ENCODE measurements around the gene STAC. TPM values are rescaled to one million over a fixed set of nuclear protein-coding genes. Genes with fewer than 3 reads are reported as not detected.

Gene STAC
- total RNA-seq, 1 donor, result 3.3 TPM

- no peaks in the 10 kb centered on the region for H3K27me3 ChIP-seq (ENCODE audit: insufficient read depth, low read length)
- peaks cover 3% of the 10 kb centered on the region for H3K9me3 ChIP-seq (ENCODE audit: low read depth, low read length)
- H3K79me2 ChIP-seq (ENCODE audit: insufficient read depth, low read length), result no peaks in the 10 kb centered on the region
- H3K4me3 ChIP-seq (ENCODE audit: insufficient read depth, low read length), result no peak overlapping the region
- H3K36me3 ChIP-seq (ENCODE audit: insufficient read depth, low read length), result no peaks in the 10 kb centered on the region
- H3K4me2 ChIP-seq (ENCODE audit: insufficient read depth, low read length), result no peak overlapping the region
- H3K27ac ChIP-seq (ENCODE audit: low read depth, low read length), result no peak overlapping the region
- no peaks in the 10 kb centered on the region for H4K20me1 ChIP-seq (ENCODE audit: insufficient read depth, low read length)
- TF ChIP-seq CTCF (IDR thresholded peaks at IDR 0.05; ENCODE audit: extremely low read depth, low read depth, low read length), result no peak
- DNase-seq (ENCODE audit: insufficient read length, low spot score, missing footprints), result no peak
- no peaks in the 10 kb centered on the region for H3K4me1 ChIP-seq (ENCODE audit: insufficient read depth, low read length)
- H2AFZ ChIP-seq (ENCODE audit: low read length), result no peak overlapping the region
These were observed 200.4 kb downstream of the STAC start for GRCh38 chr3:36580716-36581115.

- no peak overlapping the region for H3K4me2 ChIP-seq (ENCODE audit: insufficient read depth, low read length)
- no peak for DNase-seq (ENCODE audit: insufficient read length, low spot score, missing footprints)
These were observed 211.7 kb downstream of the STAC start for GRCh38 chr3:36591959-36592358.

GRCh38 chr3:36595511-36595910 lies 215.2 kb downstream of the STAC start:
- H3K4me3 ChIP-seq (ENCODE audit: insufficient read depth, low read length), result no peak overlapping the region
- peaks cover 7% of the 10 kb centered on the region for H3K4me1 ChIP-seq (ENCODE audit: insufficient read depth, low read length)
- H4K20me1 ChIP-seq (ENCODE audit: insufficient read depth, low read length), result no peaks in the 10 kb centered on the region
- H3K9me3 ChIP-seq (ENCODE audit: low read depth, low read length), result no peaks in the 10 kb centered on the region
- no peak overlapping the region for H3K4me2 ChIP-seq (ENCODE audit: insufficient read depth, low read length)
- H2AFZ ChIP-seq (ENCODE audit: low read length), result no peak overlapping the region
- no peaks in the 10 kb centered on the region for H3K27me3 ChIP-seq (ENCODE audit: insufficient read depth, low read length)
- TF ChIP-seq CTCF (IDR thresholded peaks at IDR 0.05; ENCODE audit: extremely low read depth, low read depth, low read length), result no peak
- H3K36me3 ChIP-seq (ENCODE audit: insufficient read depth, low read length), result no peaks in the 10 kb centered on the region
- H3K27ac ChIP-seq (ENCODE audit: low read depth, low read length), result no peak overlapping the region
- H3K79me2 ChIP-seq (ENCODE audit: insufficient read depth, low read length), result no peaks in the 10 kb centered on the region
- DNase-seq (ENCODE audit: insufficient read length, low spot score, missing footprints), result no peak

More at GRCh38 chr3:36591959-36592358, 211.7 kb downstream of the STAC start:
- H2AFZ ChIP-seq (ENCODE audit: low read length), result peak overlapping the region; percentile 0
- no peak overlapping the region for H3K4me3 ChIP-seq (ENCODE audit: insufficient read depth, low read length)
- H3K27ac ChIP-seq (ENCODE audit: low read depth, low read length), result no peak overlapping the region
- H3K9me3 ChIP-seq (ENCODE audit: low read depth, low read length), result no peaks in the 10 kb centered on the region
- peak; percentile 51 for TF ChIP-seq CTCF (IDR thresholded peaks at IDR 0.05; ENCODE audit: extremely low read depth, low read depth, low read length)
- H3K36me3 ChIP-seq (ENCODE audit: insufficient read depth, low read length), result no peaks in the 10 kb centered on the region
- no peaks in the 10 kb centered on the region for H3K27me3 ChIP-seq (ENCODE audit: insufficient read depth, low read length)
- H4K20me1 ChIP-seq (ENCODE audit: insufficient read depth, low read length), result no peaks in the 10 kb centered on the region
- peaks cover 7% of the 10 kb centered on the region for H3K4me1 ChIP-seq (ENCODE audit: insufficient read depth, low read length)
- no peaks in the 10 kb centered on the region for H3K79me2 ChIP-seq (ENCODE audit: insufficient read depth, low read length)

GRCh38 chr3:36596419-36596818 lies 216.1 kb downstream of the STAC start:
- TF ChIP-seq CTCF (IDR thresholded peaks at IDR 0.05; ENCODE audit: extremely low read depth, low read depth, low read length), result no peak
- Histone ChIP-seq H2AFZ (ENCODE audit: low read length) (no peak overlapping the region), H3K27me3 (ENCODE audit: insufficient read depth, low read length) (no peaks in the 10 kb centered on the region), H3K4me1 (ENCODE audit: insufficient read depth, low read length) (peaks cover 7% of the 10 kb centered on the region), H3K4me2 (ENCODE audit: insufficient read depth, low read length) (no peak overlapping the region), H3K36me3 (ENCODE audit: insufficient read depth, low read length) (no peaks in the 10 kb centered on the region), H3K4me3 (ENCODE audit: insufficient read depth, low read length) (no peak overlapping the region), H3K9me3 (ENCODE audit: low read depth, low read length) (no peaks in the 10 kb centered on the region), H3K27ac (ENCODE audit: low read depth, low read length) (no peak overlapping the region), H3K79me2 (ENCODE audit: insufficient read depth, low read length) (no peaks in the 10 kb centered on the region), H4K20me1 (ENCODE audit: insufficient read depth, low read length) (no peaks in the 10 kb centered on the region)
- no peak for DNase-seq (ENCODE audit: insufficient read length, low spot score, missing footprints)
